ENCODE results near the gene ALDH1A1. TPM values are rescaled to one million over a fixed set of nuclear protein-coding genes. Genes with fewer than 3 reads are reported as not detected.

Gene ALDH1A1
- total RNA-seq, 1 experiment from 2014 or later, result 1.9 TPM

GRCh38 chr9:72958485-72959281 lies 5.8 kb upstream of the ALDH1A1 start:
- Mint-ChIP-seq H3K4me3 (no peak overlapping the region), H3K36me3 (peaks cover 24% of the 10 kb centered on the region), H3K4me1 (peaks cover 8% of the 10 kb centered on the region), H3K27ac (0 out of 2 replicates have a peak overlapping the region, but pooled peaks have one; percentile 59), H3K9me3 (peaks cover 38% of the 10 kb centered on the region), H3K27me3 (ENCODE audit: low read depth) (no peaks in the 10 kb centered on the region; the same call in 1 of the 2 replicates)
- ChIA-PET CTCF (interaction anchor here (1.5 kb wide), 1 partner anchor 87 kb away, joined by 3 read pairs; no protein-coding TSS in a partner anchor), POLR2A (no interaction called here)
- TF ChIP-seq MXD4 (CRISPR knock-in tag; IDR thresholded peaks at IDR 0.05; ENCODE audit: borderline replicate concordance), result no peak
- TF ChIP-seq ATF3 (CRISPR knock-in tag; conservative IDR thresholded peaks at IDR 0.05), result no peak
- TF ChIP-seq SMAD3 (CRISPR knock-in tag; IDR thresholded peaks at IDR 0.05; ENCODE audit: borderline replicate concordance), result no peak
- TF ChIP-seq JAZF1 (CRISPR knock-in tag; IDR thresholded peaks at IDR 0.05), result no peak
- no peak for TF ChIP-seq E2F5 (CRISPR knock-in tag; IDR thresholded peaks at IDR 0.05)
- no peak for TF ChIP-seq USF2 (CRISPR knock-in tag; IDR thresholded peaks at IDR 0.05)
- TF ChIP-seq MYBL2 (CRISPR knock-in tag; IDR thresholded peaks at IDR 0.05), result no peak
- ATAC-seq, result peak; percentile 92
- DNase-seq (ENCODE audit: low spot score), result no peak

GRCh38 chr9:72955571-72955970 lies 2.7 kb upstream of the ALDH1A1 start:
- peaks cover 29% of the 10 kb centered on the region for H3K4me1 Mint-ChIP-seq
- DNase-seq (ENCODE audit: low spot score) (no peak), ATAC-seq (no peak)
- peaks cover 27% of the 10 kb centered on the region for H3K9me3 Mint-ChIP-seq
- H3K27ac Mint-ChIP-seq, result no peak overlapping the region
- POLR2A ChIA-PET, result no interaction called here
- no peak for TF ChIP-seq GRHL2 (CRISPR knock-in tag; IDR thresholded peaks at IDR 0.05; ENCODE audit: insufficient replicate concordance, severe bottlenecking)
- no peak for TF ChIP-seq AR (CRISPR knock-in tag; IDR thresholded peaks at IDR 0.05)
- TF ChIP-seq CBFB (CRISPR knock-in tag; IDR thresholded peaks at IDR 0.05; ENCODE audit: low read depth), result no peak
- no peak for TF ChIP-seq ETV6 (CRISPR knock-in tag; IDR thresholded peaks at IDR 0.05)
- TF ChIP-seq FOXJ3 (CRISPR knock-in tag; IDR thresholded peaks at IDR 0.05; ENCODE audit: borderline replicate concordance), result no peak
- TF ChIP-seq HMGXB4 (CRISPR knock-in tag; IDR thresholded peaks at IDR 0.05), result no peak
- H3K36me3 Mint-ChIP-seq, result peaks cover 18% of the 10 kb centered on the region
- no peak overlapping the region for H3K4me3 Mint-ChIP-seq
- H3K27me3 Mint-ChIP-seq (ENCODE audit: low read depth), result no peaks in the 10 kb centered on the region; the same call in 1 of the 2 replicates
- CTCF ChIA-PET, result interaction anchor here (0.6 kb wide), 1 partner anchor 120 kb away, joined by 5 read pairs; no protein-coding TSS in a partner anchor

- Mint-ChIP-seq H3K9me3 (peaks cover 27% of the 10 kb centered on the region), H3K4me1 (peaks cover 29% of the 10 kb centered on the region), H3K4me3 (no peak overlapping the region), H3K27me3 (ENCODE audit: low read depth) (no peaks in the 10 kb centered on the region; the same call in 1 of the 2 replicates), H3K36me3 (peaks cover 18% of the 10 kb centered on the region), H3K27ac (no peak overlapping the region)
- no peak for ATAC-seq
- POLR2A ChIA-PET, result no interaction called here
- DNase-seq (ENCODE audit: low spot score), result no peak
- CTCF ChIA-PET, result no interaction called here
- TF ChIP-seq ZNF512 (CRISPR knock-in tag; IDR thresholded peaks at IDR 0.05; ENCODE audit: borderline replicate concordance) (no peak), PREB (CRISPR knock-in tag; IDR thresholded peaks at IDR 0.05; ENCODE audit: borderline replicate concordance) (no peak), ESRRA (CRISPR knock-in tag; IDR thresholded peaks at IDR 0.05; ENCODE audit: borderline replicate concordance) (no peak), FOXP4 (CRISPR knock-in tag; IDR thresholded peaks at IDR 0.05) (no peak), ELF4 (CRISPR knock-in tag; IDR thresholded peaks at IDR 0.05; ENCODE audit: low read depth) (no peak)
These were observed 2.2 kb upstream of the ALDH1A1 start for GRCh38 chr9:72955126-72955455.
